HG02759 (cell line): ENCODE data around the gene CERK.
A peak's percentile ranks its signal among the peaks of the same experiment; 100 is the strongest.

ENCODE experiments used
- ATAC-seq: cut with Tn5 transposase; IDR thresholded peaks from one replicate; pipeline ENCODE4 v1.9.1; 2021; ENCODE audit warnings: mild to moderate bottlenecking, moderate library complexity; ENCODE audit not compliant: unreplicated experiment

CERK gene

GRCh38 chr22:46679706-46680269, 58.3 kb downstream of the CERK start:
- ATAC-seq = no peak

DNA sequence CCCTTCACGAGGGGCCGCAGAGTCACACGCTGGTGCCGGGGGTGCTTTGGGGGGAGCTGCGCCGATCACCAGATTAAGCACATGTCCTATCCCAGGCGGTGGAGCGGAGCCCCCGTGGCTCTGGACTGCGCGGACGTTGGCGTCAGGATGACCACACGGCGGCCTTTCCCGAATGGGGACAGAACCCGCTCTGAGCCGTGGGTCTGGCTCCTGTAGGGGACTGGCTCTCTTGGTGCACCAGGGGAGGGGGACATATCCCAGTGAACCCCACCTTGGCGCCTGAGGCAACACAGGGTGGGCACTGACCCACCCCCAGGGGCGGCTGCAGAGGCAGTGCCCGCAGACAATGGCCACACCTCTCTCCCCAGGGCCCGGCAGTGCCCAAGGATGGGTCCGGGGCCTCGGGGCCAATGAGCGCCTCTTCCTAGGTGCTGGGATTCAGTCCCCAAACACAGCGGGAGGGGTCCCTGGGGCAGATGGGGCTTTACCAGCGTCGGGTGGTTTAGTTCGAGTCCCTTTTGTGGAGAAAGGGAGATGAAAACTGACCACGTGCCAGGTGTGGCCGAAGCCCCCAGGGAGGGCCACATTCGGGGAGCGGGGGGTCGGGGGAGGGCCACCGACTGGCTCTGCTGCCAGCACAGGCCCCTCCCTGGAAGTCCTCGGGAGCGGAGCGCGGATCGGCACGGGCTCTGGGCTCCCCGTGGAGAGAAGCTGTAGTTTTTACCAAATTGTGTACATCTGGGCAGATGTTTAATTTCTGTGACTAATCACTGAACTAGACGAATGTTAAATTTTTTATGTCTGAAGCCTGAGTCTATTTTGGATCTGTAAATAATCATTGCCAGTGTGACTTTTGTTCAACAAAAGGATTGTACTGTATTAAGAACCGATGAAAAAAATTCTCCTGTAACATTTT, 59.0 kb downstream of the CERK start:
- no peak for ATAC-seq

DNA sequence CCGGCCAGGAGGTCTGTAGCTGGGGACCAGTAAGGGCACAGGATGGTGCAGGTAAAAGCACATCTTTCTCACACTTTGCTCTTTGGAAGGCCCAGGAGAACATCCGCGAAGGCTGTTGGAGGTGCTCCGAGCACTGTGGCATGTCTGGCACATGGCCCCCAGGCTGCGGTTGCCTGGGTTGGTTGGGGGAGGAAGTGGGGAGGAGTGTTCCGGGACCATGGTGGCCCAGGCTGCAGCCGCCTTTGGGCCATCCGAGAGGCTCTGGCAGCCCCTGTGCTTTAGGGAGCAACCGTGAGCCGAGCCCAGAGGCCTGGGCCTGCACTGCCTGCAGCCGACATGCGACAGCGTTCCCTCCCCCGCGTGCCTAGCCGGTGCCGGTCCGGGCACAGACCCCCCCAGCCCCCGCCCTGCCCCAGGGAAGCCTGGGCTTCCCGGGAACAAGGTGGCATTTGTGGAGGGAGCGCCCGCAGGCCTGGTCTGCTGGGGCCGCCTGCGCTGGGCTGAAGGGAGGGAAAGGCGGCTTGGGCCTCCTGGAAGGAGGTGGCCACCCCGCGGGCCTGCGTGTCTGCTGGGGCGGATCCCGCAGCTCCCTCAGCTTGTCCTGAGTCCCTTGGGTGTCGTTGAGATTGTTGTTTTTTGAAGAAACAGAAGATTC, 59.9 kb downstream of the CERK start:
- ATAC-seq = no peak

GRCh38 chr22:46677323-46678002, 60.6 kb downstream of the CERK start:
- no peak for ATAC-seq

DNA sequence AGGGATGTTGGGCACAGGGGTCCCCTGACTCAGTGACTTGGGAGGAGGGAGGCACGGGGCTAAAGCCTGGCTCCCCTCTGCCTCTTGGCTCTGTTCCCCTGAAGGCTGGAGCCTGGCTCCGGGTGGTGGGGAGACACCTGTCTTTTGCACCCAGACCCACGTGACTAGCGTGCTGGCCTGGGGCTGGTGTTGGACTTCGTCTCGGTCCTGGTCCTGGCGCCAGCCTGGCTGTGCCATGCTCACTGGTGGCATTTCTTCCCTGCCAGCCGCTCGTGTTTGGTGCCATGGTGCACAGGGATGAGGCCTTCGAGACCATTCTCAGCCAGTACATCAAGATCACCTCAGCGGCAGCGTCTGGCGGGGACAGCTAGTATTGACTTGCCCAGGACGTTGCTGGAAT, 61.2 kb downstream of the CERK start:
- no peak for ATAC-seq

DNA sequence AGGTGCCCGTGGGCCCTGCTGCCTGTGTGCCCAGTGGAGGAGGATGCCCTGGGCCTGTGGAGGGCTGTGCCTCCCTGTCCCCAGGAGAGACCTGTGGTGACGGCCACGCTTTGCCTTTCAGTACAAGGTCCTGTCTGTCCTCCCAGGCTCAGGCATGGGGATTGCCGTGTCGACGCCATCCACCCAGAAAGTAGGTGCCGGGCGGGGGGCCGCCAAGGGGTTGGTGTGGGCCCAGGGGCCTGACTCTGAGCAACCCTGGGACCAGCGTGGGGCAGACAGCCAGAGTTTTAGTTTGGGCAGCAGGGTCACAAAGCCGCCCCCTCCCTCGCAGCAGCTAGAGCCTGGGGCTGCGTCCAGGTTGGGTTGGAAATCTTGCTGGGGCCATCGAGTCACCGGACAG, 61.6 kb downstream of the CERK start:
- ATAC-seq = no peak

- ATAC-seq = no peak
Observed at GRCh38 chr22:46675938-46676337, 62.1 kb downstream of the CERK start.

GRCh38 chr22:46675479-46675878, 62.6 kb downstream of the CERK start:
- no peak for ATAC-seq

- ATAC-seq = no peak
Observed at GRCh38 chr22:46674906-46675305, 63.1 kb downstream of the CERK start.

GRCh38 chr22:46674367-46674781, 63.7 kb downstream of the CERK start:
- ATAC-seq = peak; percentile 37

- ATAC-seq = peak; percentile 28
Observed at GRCh38 chr22:46673662-46674236, 64.3 kb downstream of the CERK start.

DNA sequence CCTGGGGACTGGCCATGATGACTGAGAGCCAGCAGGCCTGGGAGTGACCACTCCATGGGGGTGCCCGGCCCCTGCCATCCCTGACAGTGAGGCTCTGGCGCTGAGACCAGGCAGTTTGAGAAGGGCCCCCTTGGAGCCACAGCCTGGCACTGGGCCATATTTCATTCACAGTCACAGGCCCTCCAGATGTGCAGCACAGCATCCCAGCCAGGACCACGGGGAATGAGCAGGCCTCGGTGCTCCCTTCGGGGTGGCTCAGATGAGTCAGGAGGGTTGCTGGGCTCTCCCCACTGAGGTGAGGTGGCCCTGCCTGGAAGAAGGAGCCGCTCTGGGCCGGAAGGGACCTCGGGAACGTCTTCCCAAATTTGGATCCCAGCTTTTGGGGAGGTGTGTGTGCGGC, 64.8 kb downstream of the CERK start:
- no peak for ATAC-seq

- no peak for ATAC-seq
Observed at GRCh38 chr22:46672731-46673130, 65.3 kb downstream of the CERK start.

DNA sequence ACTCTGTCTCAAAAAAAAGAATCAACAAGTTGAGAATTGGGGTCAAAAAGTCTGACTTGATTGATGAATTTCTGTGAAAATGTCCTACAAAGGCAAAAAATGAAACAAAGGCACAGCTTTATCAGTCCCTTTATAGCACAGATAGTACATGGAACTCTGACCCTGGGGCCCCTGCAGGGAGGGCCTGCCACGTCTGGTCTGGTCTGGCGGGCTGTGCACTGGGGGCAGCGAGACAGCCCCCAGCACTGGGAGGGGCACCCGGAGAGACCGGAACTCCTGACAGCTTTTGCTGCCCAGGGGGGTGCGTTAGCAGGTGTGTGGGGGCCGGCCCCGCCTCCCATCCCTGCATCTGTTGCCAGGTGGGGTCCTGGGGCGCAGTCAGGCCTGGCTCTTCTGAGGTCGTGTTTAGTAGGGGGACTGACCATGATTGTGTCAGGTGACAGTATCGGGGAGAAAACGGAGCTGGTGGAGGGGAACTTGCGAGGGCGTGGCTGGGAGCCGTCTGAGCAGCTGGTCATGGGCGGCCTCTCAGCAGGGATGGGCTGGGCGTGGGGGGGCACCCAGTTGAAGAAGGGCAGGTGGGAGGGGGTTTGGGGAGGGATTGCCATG, 66.1 kb downstream of the CERK start:
- ATAC-seq = no peak

- no peak for ATAC-seq
Observed at GRCh38 chr22:46669201-46669600, 68.9 kb downstream of the CERK start.

DNA sequence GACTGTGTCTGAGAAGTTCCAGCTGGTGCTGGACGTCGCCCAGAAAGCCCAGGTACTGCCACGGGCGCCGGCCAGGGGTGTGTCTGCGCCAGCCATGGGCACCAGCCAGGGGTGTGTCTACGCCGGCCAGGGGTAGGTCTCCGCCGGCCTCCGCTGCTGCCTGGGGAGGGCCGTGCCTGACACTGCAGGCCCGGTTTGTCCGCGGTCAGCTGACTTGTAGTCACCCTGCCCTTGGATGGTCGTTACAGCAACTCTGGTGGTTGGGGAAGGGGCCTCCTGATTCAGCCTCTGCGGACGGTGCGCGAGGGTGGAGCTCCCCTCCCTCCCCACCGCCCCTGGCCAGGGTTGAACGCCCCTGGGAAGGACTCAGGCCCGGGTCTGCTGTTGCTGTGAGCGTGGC, 69.9 kb downstream of the CERK start:
- no peak for ATAC-seq

- no peak for ATAC-seq
Observed at GRCh38 chr22:46667245-46667623, 70.8 kb downstream of the CERK start.

GRCh38 chr22:46666577-46667244, 71.3 kb downstream of the CERK start:
- ATAC-seq = no peak

DNA sequence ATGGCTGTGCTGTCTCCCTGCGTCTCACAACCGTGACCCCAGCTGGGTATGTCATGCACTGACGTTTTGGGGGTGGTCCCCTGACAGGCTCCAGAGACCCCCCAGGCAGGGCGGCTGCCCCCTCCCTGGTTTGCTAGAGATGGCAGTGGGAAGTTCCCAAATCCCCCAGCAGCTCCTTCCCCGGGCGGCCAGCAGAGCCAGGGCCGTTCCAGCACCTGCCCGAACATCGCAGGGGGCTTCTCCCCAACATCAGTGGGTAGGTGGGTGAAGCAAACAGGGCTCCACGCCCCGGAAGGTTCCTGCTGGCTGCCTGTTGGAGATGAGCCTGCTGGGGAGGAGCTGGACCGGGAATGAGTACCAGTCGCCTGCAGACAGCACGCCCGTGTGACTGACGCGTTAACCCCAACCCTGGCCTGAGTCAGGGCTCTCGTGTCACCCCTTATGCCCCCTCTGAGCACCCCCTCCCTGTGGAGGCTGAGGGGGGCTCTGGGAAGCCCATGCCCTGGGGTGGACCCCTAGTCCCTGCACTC, 72.2 kb downstream of the CERK start:
- ATAC-seq = no peak

GRCh38 chr22:46665151-46665695, 72.8 kb downstream of the CERK start:
- ATAC-seq = no peak
